H9 (cell line): ENCODE results near the gene GARNL3. TPM values are rescaled to one million over a fixed set of nuclear protein-coding genes. Genes with fewer than 3 reads are reported as not detected.

Experiments used
- DNase-seq: peaks from one replicate; pipeline ENCODE4 v3.0.0-alpha.2; 2017
- H2AFZ ChIP-seq: one replicate; pipeline ENCODE4 v1.6.1; 2013; ENCODE audit warnings: mild to moderate bottlenecking, low read length, control low read depth, moderate library complexity
- H2AK5ac ChIP-seq: 2 replicates; pipeline ENCODE4 v1.6.1; 2013; ENCODE audit warnings: low read length, control low read depth, mixed read lengths; ENCODE audit not compliant: insufficient read length
- H2BK120ac ChIP-seq: one replicate; pipeline ENCODE4 v1.6.1; 2013; ENCODE audit warnings: low read depth, mild to moderate bottlenecking, low read length, control low read depth, inconsistent platforms; ENCODE audit not compliant: poor library complexity, severe bottlenecking
- H2BK12ac ChIP-seq: 2 replicates; pipeline ENCODE4 v1.6.1; 2013; ENCODE audit warnings: low read length, control low read depth, mixed read lengths, low read depth; ENCODE audit not compliant: insufficient read length
- H2BK15ac ChIP-seq: 2 replicates; pipeline ENCODE4 v1.6.1; 2013; ENCODE audit warnings: low read depth, low read length, control low read depth
- H2BK20ac ChIP-seq: one replicate; pipeline ENCODE4 v1.6.1; 2013; ENCODE audit warnings: low read depth, mild to moderate bottlenecking, low read length, control low read depth, inconsistent platforms; ENCODE audit not compliant: poor library complexity, severe bottlenecking
- H2BK5ac ChIP-seq: 2 replicates; pipeline ENCODE4 v1.6.1; 2013; ENCODE audit warnings: low read length, control low read depth, mixed read lengths; ENCODE audit not compliant: insufficient read length
- H3K14ac ChIP-seq: 2 replicates; pipeline ENCODE4 v1.6.1; 2013; ENCODE audit warnings: low read length, control low read depth; ENCODE audit not compliant: insufficient read depth
- H3K18ac ChIP-seq: 2 replicates; pipeline ENCODE4 v1.6.1; 2013; ENCODE audit warnings: low read depth, mild to moderate bottlenecking, mixed read lengths, low read length, control low read depth; ENCODE audit not compliant: insufficient read length
- H3K23ac ChIP-seq: 2 replicates; pipeline ENCODE4 v1.6.1; 2013; ENCODE audit warnings: low read length, control low read depth, mixed read lengths, low read depth; ENCODE audit not compliant: insufficient read length
- H3K23me2 ChIP-seq: 2 replicates; pipeline ENCODE4 v1.6.1; 2013; ENCODE audit warnings: low read depth, mild to moderate bottlenecking, mixed read lengths, low read length, control low read depth; ENCODE audit not compliant: insufficient read length, poor library complexity, severe bottlenecking
- H3K27ac ChIP-seq: 2 replicates; pipeline ENCODE4 v1.5.1; 2013; ENCODE audit warnings: low read length, control low read depth, mixed read lengths, low read depth; ENCODE audit not compliant: insufficient read length
- H3K27me3 ChIP-seq: 2 replicates; pipeline ENCODE4 v1.6.1; 2013; ENCODE audit warnings: low read length, control low read depth, inconsistent platforms; ENCODE audit not compliant: insufficient read depth
- H3K4ac ChIP-seq: 2 replicates; pipeline ENCODE4 v1.6.1; 2013; ENCODE audit warnings: low read depth, mild to moderate bottlenecking, control low read depth, inconsistent platforms, low read length, moderate library complexity
- H3K4me1 ChIP-seq: 2 replicates; pipeline ENCODE4 v1.6.1; 2013; ENCODE audit warnings: low read length, control low read depth, inconsistent platforms; ENCODE audit not compliant: insufficient read depth
- H3K4me2 ChIP-seq: 2 replicates; pipeline ENCODE4 v1.6.1; 2013; ENCODE audit warnings: low read length, control low read depth, mixed read lengths; ENCODE audit not compliant: insufficient read length, insufficient read depth
- H3K56ac ChIP-seq: 2 replicates; pipeline ENCODE4 v1.6.1; 2013; ENCODE audit warnings: low read depth, mild to moderate bottlenecking, mixed read lengths, low read length, control low read depth; ENCODE audit not compliant: insufficient read length
- H3K79me1 ChIP-seq: 2 replicates; pipeline ENCODE4 v1.6.1; 2013; ENCODE audit warnings: low read depth, mild to moderate bottlenecking, moderate library complexity, low read length, control low read depth, inconsistent platforms; ENCODE audit not compliant: insufficient read depth, poor library complexity, severe bottlenecking
- H3K79me2 ChIP-seq: 2 replicates; pipeline ENCODE4 v1.6.1; 2013; ENCODE audit warnings: low read length, control low read depth, inconsistent platforms; ENCODE audit not compliant: insufficient read depth
- H3K9ac ChIP-seq: 2 replicates; pipeline ENCODE4 v1.6.1; 2013; ENCODE audit warnings: low read length, control low read depth, mixed read lengths; ENCODE audit not compliant: insufficient read length; ENCODE audit errors: extremely low read depth
- H3K9me3 ChIP-seq: one replicate; pipeline ENCODE4 v1.6.1; 2013; ENCODE audit warnings: low read depth, low read length, inconsistent platforms; ENCODE audit not compliant: control insufficient read depth
- H3T11ph ChIP-seq: one replicate; pipeline ENCODE4 v1.6.1; 2013; ENCODE audit warnings: mild to moderate bottlenecking, low read length, control low read depth, inconsistent platforms
- H4K20me1 ChIP-seq: one replicate; pipeline ENCODE4 v1.6.1; 2013; ENCODE audit not compliant: control insufficient read depth, insufficient read length, insufficient read depth
- H4K5ac ChIP-seq: 2 replicates; pipeline ENCODE4 v1.6.1; 2013; ENCODE audit warnings: low read depth, mild to moderate bottlenecking, mixed read lengths, low read length, control low read depth; ENCODE audit not compliant: insufficient read length
- H4K8ac ChIP-seq: replicated peaks from 2 replicates; pipeline ENCODE4 v1.6.1; 2013; ENCODE audit warnings: low read length, control low read depth, mixed read lengths, low read depth; ENCODE audit not compliant: insufficient read length
- H4K91ac ChIP-seq: 2 replicates; pipeline ENCODE4 v1.6.1; 2013; ENCODE audit warnings: low read depth, mild to moderate bottlenecking, moderate library complexity, mixed read lengths, low read length, control low read depth; ENCODE audit not compliant: insufficient read length
- H3K27ac Mint-ChIP-seq, 3 experiments: 2 replicates in 2 of 3; 3 replicates in 1 of 3; pipeline ENCODE4 v1.8.0; 2020 to 2021; ENCODE audit warnings: mixed read lengths in 3 of 3, mild to moderate bottlenecking in 1 of 3, moderate library complexity in 1 of 3
- H3K27me3 Mint-ChIP-seq: 2 replicates; pipeline ENCODE4 v1.8.0; 2021; ENCODE audit warnings: low read depth, mild to moderate bottlenecking, moderate library complexity, mixed read lengths
- H3K36me3 Mint-ChIP-seq, 3 experiments: 2 replicates in 2 of 3; 3 replicates in 1 of 3; pipeline ENCODE4 v1.8.0; 2020 to 2021; ENCODE audit warnings: low read depth in 3 of 3, mixed read lengths in 3 of 3; ENCODE audit not compliant: insufficient read depth in 1 of 3
- H3K4me1 Mint-ChIP-seq, 2 experiments: 2 replicates each; pipeline ENCODE4 v1.8.0; 2020; ENCODE audit warnings: mixed read lengths in 2 of 2
- H3K4me3 Mint-ChIP-seq, 2 experiments: 2 replicates in 1 of 2; 3 replicates in 1 of 2; pipeline ENCODE4 v1.8.0; 2020 to 2021; ENCODE audit warnings: mild to moderate bottlenecking in 2 of 2, mixed read lengths in 2 of 2, moderate library complexity in 1 of 2
- H3K9me3 Mint-ChIP-seq, 2 experiments: 2 replicates in 1 of 2; 3 replicates in 1 of 2; pipeline ENCODE4 v1.8.0; 2020; ENCODE audit warnings: mild to moderate bottlenecking in 2 of 2, mixed read lengths in 2 of 2, moderate library complexity in 1 of 2
- CTCF ChIP-seq: fragments of 200-600 bp; sonication (generic); conservative IDR thresholded peaks from 3 replicates; pipeline ENCODE4 v1.8.0; 2021; ENCODE audit warnings: antibody characterized with exemption, mild to moderate bottlenecking
- WGBS: extraction: QIAGEN DNeasy Blood & Tissue Kit; methylation state at CpG from one replicate; pipeline ENCODE4 v1.1.7; 2013; ENCODE audit warnings: missing lambda C conversion rate, low lambda C conversion rate, mixed read lengths; ENCODE audit not compliant: insufficient read length; ENCODE audit errors: extremely low coverage; 5-methylcytosine and 5-hydroxymethylcytosine counted together
- total RNA-seq: library from RNA; stranded (reverse); gene quantifications from 2 replicates; pipeline ENCODE4 v1.2.1, GENCODE V29; 2021

The GARNL3 gene
- total RNA-seq, 1 experiment from 2014 or later = 8.7 TPM

GRCh38 chr9:127362829-127363228 is 98.3 kb downstream of the GARNL3 start:
- no peaks in the 10 kb centered on the region for H3K27me3 ChIP-seq
- H3K27ac Mint-ChIP-seq = no peak overlapping the region
- no peaks in the 10 kb centered on the region for H3K27me3 Mint-ChIP-seq

More at GRCh38 chr9:127362829-127363228, 98.3 kb downstream of the GARNL3 start:
- Histone ChIP-seq H4K5ac (no peak overlapping the region), H3K79me2 (no peaks in the 10 kb centered on the region), H2AK5ac (no peak overlapping the region), H2AFZ (no peak overlapping the region), H3K14ac (no peak overlapping the region), H3K27ac (no peak overlapping the region), H2BK20ac (no peak overlapping the region), H3K9ac (no peak overlapping the region), H3K79me1 (no peaks in the 10 kb centered on the region), H2BK15ac (no peak overlapping the region), H3K4ac (no peak overlapping the region), H4K91ac (no peak overlapping the region), H3K56ac (no peak overlapping the region), H2BK12ac (no peak overlapping the region), H3T11ph (no peak overlapping the region), H2BK120ac (no peak overlapping the region), H4K20me1 (no peaks in the 10 kb centered on the region), H4K8ac (no peak overlapping the region), H3K18ac (no peak overlapping the region), H2BK5ac (no peak overlapping the region), H3K23ac (no peak overlapping the region), H3K4me2 (no peak overlapping the region), H3K4me1 (no peaks in the 10 kb centered on the region), H3K9me3 (no peaks in the 10 kb centered on the region), H3K23me2 (no peaks in the 10 kb centered on the region)
- Mint-ChIP-seq H3K4me3 (no peak overlapping the region), H3K9me3 (no peaks in the 10 kb centered on the region), H3K4me1 (peaks cover 0 to 4% of the 10 kb centered on the region in 2 experiments; a peak in 1 of 4 replicates), H3K36me3 (peaks cover 0 to 4% (median 0%) of the 10 kb centered on the region in 3 experiments; a peak in 3 of 7 replicates)
- WGBS = no CpG with 5 or more reads among the region's 7 CpGs
- DNase-seq = no peak
- TF ChIP-seq CTCF = no peak
